GM19397 (cell line): ENCODE data around the gene XPNPEP2.

Experiments
- ATAC-seq: cut with Tn5 transposase; IDR thresholded peaks from one replicate; pipeline ENCODE4 v1.9.1; 2021; ENCODE audit warnings: mild to moderate bottlenecking, moderate library complexity; ENCODE audit not compliant: unreplicated experiment

Gene XPNPEP2

GRCh38 chrX:129738466-129739308 is at the start of gene XPNPEP2:
Gene XPNPEP2, plus strand, starts transcription at chrX:129738979. Its CDS starts 235 bp downstream, at chrX:129739214.
- ATAC-seq = no peak

DNA sequence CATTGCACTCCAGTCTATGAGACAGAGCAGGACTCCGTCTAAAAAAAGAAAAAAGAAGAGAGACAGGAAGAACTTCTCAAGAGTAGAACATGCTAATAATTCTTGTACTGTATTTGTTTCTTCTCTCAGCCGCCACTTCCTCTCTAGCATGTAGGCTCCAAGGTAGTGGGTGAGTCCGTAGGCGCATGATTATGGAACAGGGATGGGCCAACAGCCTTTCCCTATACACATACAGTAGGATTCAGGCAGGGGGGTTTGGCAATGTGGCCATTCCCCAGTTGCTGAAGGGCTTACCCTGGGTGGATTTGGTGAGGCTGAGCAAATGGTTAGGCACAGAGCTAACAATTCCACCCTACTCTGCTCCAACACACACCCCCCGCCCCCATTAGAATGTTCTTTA is 49.0 kb upstream of the XPNPEP2 start:
- ATAC-seq = no peak

GRCh38 chrX:129690435-129690834 is 48.3 kb upstream of the XPNPEP2 start:
- no peak for ATAC-seq

- no peak for ATAC-seq
These were observed 45.4 kb upstream of the XPNPEP2 start for GRCh38 chrX:129693354-129693753.

GRCh38 chrX:129694805-129695204 is 44.0 kb upstream of the XPNPEP2 start:
- no peak for ATAC-seq

- no peak for ATAC-seq
These were observed 43.2 kb upstream of the XPNPEP2 start for GRCh38 chrX:129695535-129695934.

DNA sequence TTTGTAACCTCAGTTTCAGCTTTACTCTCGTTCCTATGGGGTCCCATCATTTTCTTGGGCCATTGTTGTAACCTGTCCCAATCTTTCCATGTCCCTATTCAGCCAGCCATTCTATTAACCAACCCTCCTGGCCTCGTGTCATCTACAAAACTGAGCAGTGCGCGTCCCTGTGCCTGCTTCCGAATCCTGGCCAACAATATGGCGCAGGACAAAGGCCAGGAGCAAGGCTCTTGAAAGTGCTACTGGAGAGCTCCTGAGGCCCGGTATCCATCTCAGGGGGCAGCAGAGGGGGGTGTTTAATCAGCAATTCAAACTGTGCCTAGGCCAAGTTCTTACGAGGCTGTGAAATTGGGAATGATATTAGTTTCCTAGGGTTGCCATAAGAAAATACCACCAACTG is 42.8 kb upstream of the XPNPEP2 start:
- no peak for ATAC-seq

GRCh38 chrX:129696463-129697155 is 42.2 kb upstream of the XPNPEP2 start:
- ATAC-seq = no peak

DNA sequence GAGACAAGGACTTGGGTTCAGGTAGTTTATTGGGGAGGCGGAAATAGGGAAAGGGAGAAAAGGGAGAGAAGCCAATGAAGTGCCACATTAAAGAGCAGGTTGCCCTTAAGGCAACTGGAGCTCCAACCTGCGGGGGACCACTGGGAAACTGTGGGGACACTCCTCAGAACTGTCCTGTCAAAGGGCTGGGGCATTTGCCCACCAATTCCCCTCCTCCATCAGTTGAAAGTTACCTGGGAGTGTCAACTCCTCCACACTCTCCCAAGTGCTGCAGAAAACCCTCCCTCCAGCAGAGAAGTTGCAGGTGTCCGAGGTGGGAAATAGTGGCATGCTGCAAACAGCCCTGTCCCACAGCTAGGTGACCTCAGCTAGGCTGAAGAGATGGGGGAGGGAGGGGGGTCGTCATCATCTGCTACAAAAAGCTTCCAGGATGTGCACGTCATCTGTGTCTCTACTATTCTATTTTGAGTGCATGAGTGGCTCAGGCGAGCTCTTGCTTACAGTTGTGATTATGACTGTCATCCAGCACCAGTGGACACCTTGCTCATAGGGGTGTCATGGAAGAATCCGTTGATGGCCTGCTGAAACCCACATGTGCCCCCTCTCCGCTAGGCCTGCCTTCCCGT is 41.5 kb upstream of the XPNPEP2 start:
- no peak for ATAC-seq

GRCh38 chrX:129698150-129698549 is 40.6 kb upstream of the XPNPEP2 start:
- no peak for ATAC-seq

- no peak for ATAC-seq
These were observed 38.2 kb upstream of the XPNPEP2 start for GRCh38 chrX:129700536-129700935.

- ATAC-seq = no peak
These were observed 37.1 kb upstream of the XPNPEP2 start for GRCh38 chrX:129701624-129702069.

GRCh38 chrX:129704491-129704890 is 34.3 kb upstream of the XPNPEP2 start:
- ATAC-seq = no peak

DNA sequence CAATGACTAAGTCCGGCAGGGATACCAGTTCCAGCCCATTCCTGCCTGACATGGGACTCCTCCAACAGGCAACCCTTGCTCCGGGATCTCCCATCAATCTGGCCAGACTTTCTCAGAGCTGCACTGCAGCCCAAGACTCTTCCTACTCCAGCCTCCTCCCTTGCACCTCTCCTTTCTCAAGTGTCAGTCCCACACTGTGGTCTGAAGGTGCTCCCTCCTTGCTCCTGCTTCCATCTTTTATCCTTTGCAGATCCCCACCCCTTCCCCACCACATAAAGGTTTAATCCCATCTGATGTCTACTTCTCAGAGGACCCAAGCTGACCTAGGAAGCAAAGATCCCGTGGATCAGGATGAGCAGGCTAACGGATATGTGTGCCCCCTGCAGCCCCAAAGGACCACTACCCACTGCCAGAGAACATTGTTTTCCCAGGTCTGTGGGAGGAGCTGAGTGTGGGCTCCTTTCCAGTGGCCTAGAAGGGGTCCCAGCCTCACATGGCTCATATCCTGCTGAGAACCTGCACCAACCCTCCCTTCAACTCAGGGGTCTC is 33.3 kb upstream of the XPNPEP2 start:
- no peak for ATAC-seq

DNA sequence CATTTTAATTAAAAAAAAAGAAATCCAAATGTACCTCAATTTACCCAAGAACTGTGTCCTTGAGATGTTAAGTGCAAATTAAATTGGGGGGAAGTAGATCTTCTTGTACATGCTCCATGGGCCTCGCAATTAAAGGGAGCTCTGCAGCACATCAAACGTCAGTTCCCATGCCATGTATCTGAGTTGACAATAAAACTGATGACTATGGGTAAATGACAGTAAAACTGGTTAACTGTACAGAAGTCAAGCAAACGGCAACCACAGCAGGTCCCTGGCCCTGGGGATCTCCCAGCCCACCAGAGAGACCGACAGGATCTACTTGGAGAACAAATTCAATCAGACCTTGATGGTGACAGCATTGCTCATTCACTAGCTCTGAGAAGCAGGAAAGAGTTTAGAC is 32.8 kb upstream of the XPNPEP2 start:
- no peak for ATAC-seq

- no peak for ATAC-seq
These were observed 32.2 kb upstream of the XPNPEP2 start for GRCh38 chrX:129706400-129707072.

DNA sequence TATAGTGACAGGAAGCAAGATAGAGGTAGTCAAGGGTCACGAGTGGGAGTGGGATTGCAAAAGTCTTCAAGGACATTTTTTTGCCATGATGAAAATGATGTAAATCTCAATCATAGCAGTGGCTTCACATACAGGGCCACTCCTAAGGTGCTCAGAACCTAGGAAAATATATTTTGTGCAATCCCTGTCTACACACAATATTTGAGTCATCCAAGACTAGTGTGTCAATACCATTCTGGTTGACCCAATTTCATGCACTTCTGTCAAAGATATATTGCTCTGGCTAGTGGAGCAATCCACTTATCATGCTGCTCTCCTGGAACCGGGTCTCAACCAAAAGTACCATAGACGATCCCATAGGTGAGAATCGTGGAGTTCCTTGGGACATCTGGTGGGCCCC is 24.2 kb upstream of the XPNPEP2 start:
- ATAC-seq = no peak

GRCh38 chrX:129716507-129716906 is 22.3 kb upstream of the XPNPEP2 start:
- no peak for ATAC-seq

DNA sequence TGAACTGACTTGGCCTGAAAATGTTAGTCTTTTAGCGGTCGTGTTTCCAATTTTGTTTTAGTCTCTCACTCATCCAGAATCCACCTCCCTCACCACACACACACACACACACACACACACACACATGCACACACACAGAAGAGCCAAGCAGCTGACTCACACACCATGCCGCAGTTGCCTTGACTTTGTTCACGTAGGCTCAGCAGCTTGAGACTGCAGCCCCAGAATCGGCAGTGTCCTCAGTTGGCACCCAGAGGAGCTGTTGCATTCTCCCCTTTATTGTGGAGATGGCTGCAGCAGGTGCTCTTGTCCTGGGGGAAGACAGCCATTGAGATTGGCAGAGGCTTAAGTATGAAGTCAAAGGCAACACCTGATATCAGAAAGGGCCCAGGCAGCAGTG is 20.9 kb upstream of the XPNPEP2 start:
- ATAC-seq = no peak

DNA sequence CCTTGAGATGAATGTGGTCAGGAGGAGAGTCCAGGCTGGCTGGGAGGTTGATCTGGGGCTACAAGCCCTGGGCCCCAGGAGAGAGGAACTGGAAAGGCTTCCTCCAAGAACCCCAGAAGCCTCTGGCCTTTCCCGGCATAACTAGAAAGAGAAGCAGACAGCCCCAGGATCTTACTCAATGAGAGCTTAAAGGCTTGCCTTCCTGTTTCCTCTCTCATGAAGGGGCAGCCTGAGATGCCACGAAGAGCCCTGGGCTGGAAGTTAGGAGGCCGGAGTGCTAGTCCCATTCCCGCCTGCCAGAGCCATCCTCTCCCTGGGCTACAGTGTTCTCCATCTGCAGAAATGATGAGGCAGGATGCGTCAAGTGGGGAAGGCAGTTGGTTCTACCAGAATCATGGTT is 20.1 kb upstream of the XPNPEP2 start:
- ATAC-seq = no peak

- no peak for ATAC-seq
These were observed 19.5 kb upstream of the XPNPEP2 start for GRCh38 chrX:129719268-129719667.
